SK-N-MC (cell line): ENCODE measurements around the gene NHSL2.

ENCODE experiments used
- DNase-seq: peaks from one replicate; pipeline ENCODE4 v3.0.0-alpha.2; 2011; ENCODE audit warnings: low read depth, low spot score
- H3K27ac ChIP-seq: fragments of 200-600 bp; sonication (generic); 2 replicates; pipeline ENCODE4 v1.5.1; 2016; ENCODE audit warnings: mixed run types
- H3K36me3 ChIP-seq: fragments of 200-600 bp; sonication (generic); 2 replicates; pipeline ENCODE4 v1.6.1; 2017; ENCODE audit warnings: antibody characterized with exemption, low read length, mixed read lengths; ENCODE audit not compliant: insufficient read depth
- H3K4me3 ChIP-seq: fragments of 200-600 bp; sonication (generic); 2 replicates; pipeline ENCODE4 v1.5.1; 2016
- H3K9ac ChIP-seq: fragments of 200-600 bp; sonication (generic); 2 replicates; pipeline ENCODE4 v1.8.0; 2017; ENCODE audit warnings: mixed run types, mixed read lengths; ENCODE audit not compliant: insufficient read length
- H3K9me3 ChIP-seq: fragments of 200-600 bp; sonication (generic); 2 replicates; pipeline ENCODE4 v1.6.1; 2017; ENCODE audit warnings: low read depth, mild to moderate bottlenecking, antibody characterized with exemption, low read length, moderate library complexity, mixed read lengths
- EZH2 ChIP-seq: fragments of 200-600 bp; sonication (generic); IDR thresholded peaks from one replicate; pipeline ENCODE4 v1.6.1; 2017; ENCODE audit warnings: antibody characterized with exemption
- FOXP2 ChIP-seq: optimal IDR thresholded peaks from 2 replicates; pipeline ENCODE3; 2011; ENCODE audit warnings: mild to moderate bottlenecking, moderate library complexity; ENCODE audit not compliant: insufficient read depth; ENCODE audit errors: extremely low read length, control extremely low read depth
- POLR2AphosphoS5 ChIP-seq: IDR thresholded peaks from 2 replicates; pipeline ENCODE4 v1.6.1; 2012; ENCODE audit warnings: mild to moderate bottlenecking, low read depth, low read length, borderline replicate concordance

Gene NHSL2

GRCh38 chrX:72023071-72023470, 112.4 kb downstream of the NHSL2 start:
- H3K36me3 ChIP-seq: no peaks in the 10 kb centered on the region
- no peak for TF ChIP-seq POLR2AphosphoS5
- no peak for TF ChIP-seq FOXP2
- TF ChIP-seq EZH2: no peak
- no peaks in the 10 kb centered on the region for H3K9me3 ChIP-seq
- no peak overlapping the region for H3K9ac ChIP-seq
- H3K4me3 ChIP-seq: no peak overlapping the region
- no peak for DNase-seq
- H3K27ac ChIP-seq: no peak overlapping the region

GRCh38 chrX:72025236-72025770, 114.7 kb downstream of the NHSL2 start:
- Histone ChIP-seq H3K36me3 (no peaks in the 10 kb centered on the region), H3K27ac (no peak overlapping the region), H3K4me3 (no peak overlapping the region), H3K9me3 (no peaks in the 10 kb centered on the region), H3K9ac (no peak overlapping the region)
- DNase-seq: no peak
- TF ChIP-seq POLR2AphosphoS5 (no peak), FOXP2 (no peak), EZH2 (no peak)

GRCh38 chrX:72026341-72027023, 115.8 kb downstream of the NHSL2 start:
- Histone ChIP-seq H3K27ac (no peak overlapping the region), H3K9me3 (no peaks in the 10 kb centered on the region), H3K36me3 (no peaks in the 10 kb centered on the region), H3K9ac (no peak overlapping the region), H3K4me3 (no peak overlapping the region)
- no peak for DNase-seq
- no peak for TF ChIP-seq FOXP2
- TF ChIP-seq POLR2AphosphoS5: no peak
- no peak for TF ChIP-seq EZH2

- no peak overlapping the region for H3K4me3 ChIP-seq
- H3K9ac ChIP-seq: no peak overlapping the region
- no peak overlapping the region for H3K27ac ChIP-seq
- TF ChIP-seq FOXP2 (no peak), POLR2AphosphoS5 (no peak), EZH2 (no peak)
- no peaks in the 10 kb centered on the region for H3K9me3 ChIP-seq
- no peak for DNase-seq
- no peaks in the 10 kb centered on the region for H3K36me3 ChIP-seq
These were observed 116.6 kb downstream of the NHSL2 start for GRCh38 chrX:72027024-72027913.

GRCh38 chrX:72027914-72028307, 117.3 kb downstream of the NHSL2 start:
- TF ChIP-seq POLR2AphosphoS5: no peak
- no peak for TF ChIP-seq FOXP2
- TF ChIP-seq EZH2: no peak
- Histone ChIP-seq H3K27ac (no peak overlapping the region), H3K36me3 (no peaks in the 10 kb centered on the region), H3K9me3 (no peaks in the 10 kb centered on the region), H3K4me3 (no peak overlapping the region), H3K9ac (no peak overlapping the region)
- DNase-seq: no peak

GRCh38 chrX:72028701-72029470, 118.2 kb downstream of the NHSL2 start:
- Histone ChIP-seq H3K9me3 (no peaks in the 10 kb centered on the region), H3K27ac (no peak overlapping the region), H3K4me3 (no peak overlapping the region), H3K36me3 (no peaks in the 10 kb centered on the region), H3K9ac (no peak overlapping the region)
- DNase-seq: no peak
- TF ChIP-seq POLR2AphosphoS5: no peak
- no peak for TF ChIP-seq FOXP2
- no peak for TF ChIP-seq EZH2

- H3K9me3 ChIP-seq: no peaks in the 10 kb centered on the region
- TF ChIP-seq FOXP2: no peak
- TF ChIP-seq POLR2AphosphoS5: no peak
- no peak for TF ChIP-seq EZH2
- H3K27ac ChIP-seq: no peak overlapping the region
- H3K36me3 ChIP-seq: no peaks in the 10 kb centered on the region
- no peak overlapping the region for H3K9ac ChIP-seq
- DNase-seq: no peak
- no peak overlapping the region for H3K4me3 ChIP-seq
These were observed 119.1 kb downstream of the NHSL2 start for GRCh38 chrX:72029483-72030411.
